K562 (cell line): Measurements from ENCODE around the gene RARA. TPM values are rescaled to one million over a fixed set of nuclear protein-coding genes. Genes with fewer than 3 reads are reported as not detected.

ENCODE experiments used
- CHD2 ChIP-seq: IDR thresholded peaks from 2 replicates; pipeline ENCODE4 v1.6.1; 2011; ENCODE audit warnings: low read depth, low read length
- ESRRA ChIP-seq: fragments of 450-650 bp; IDR thresholded peaks from 2 replicates; pipeline ENCODE4 v1.6.1; 2014; ENCODE audit warnings: low read depth, mild to moderate bottlenecking, moderate library complexity, borderline replicate concordance
- L3MBTL2 ChIP-seq: fragments of 450-650 bp; IDR thresholded peaks from 2 replicates; pipeline ENCODE4 v1.6.1; 2016; ENCODE audit warnings: mild to moderate bottlenecking, moderate library complexity
- NR2C2 ChIP-seq, 2 experiments: fragments of 200-800 bp in 1 of 2; sonication (Bioruptor generic) in 1 of 2; sonication (generic) in 1 of 2; formaldehyde crosslinking in 1 of 2; IDR thresholded peaks; 2 replicates each; pipeline versions ENCODE4 v1.6.1 to v1.8.0; 2016 to 2022; ENCODE audit warnings: mild to moderate bottlenecking in 1 of 2, missing compliant biosample characterization in 1 of 2, missing genetic modification characterization in 1 of 2, missing genetic modification reagents in 1 of 2
- XRCC5 ChIP-seq: fragments of 200-400 bp; formaldehyde crosslinking; IDR thresholded peaks from 2 replicates; pipeline ENCODE4 v1.6.1; 2017; ENCODE audit warnings: low read depth, mild to moderate bottlenecking, low read length
- YY1 ChIP-seq, 3 experiments: IDR thresholded peaks; 2 replicates each; pipeline ENCODE4 v1.6.1; 2011; ENCODE audit warnings: low read length in 2 of 3, mild to moderate bottlenecking in 2 of 3, moderate library complexity in 2 of 3, borderline replicate concordance in 1 of 3, control low read depth in 1 of 3, low read depth in 1 of 3; ENCODE audit not compliant: insufficient read depth in 3 of 3, insufficient replicate concordance in 2 of 3, control insufficient read depth in 1 of 3, insufficient read length in 1 of 3; ENCODE audit errors: extremely low read depth in 1 of 3
- polyA plus RNA-seq, 8 experiments: library from polyadenylated mRNA; depleted of rRNA in 4 of 8; stranded (reverse) in 5 of 8; unstranded in 3 of 8; fragments of >200 nt; fragmentation: Nextera tagmentation in 2 of 8; fragmentation: Illumina TruSeq in 1 of 8; extraction: Ambion mirVana in 2 of 8; extraction: Trizol in 1 of 8; gene quantifications; 2 replicates each; pipeline versions ENCODE4 v1.2.1 to v1.2.3, GENCODE V29; 2011 to 2014; ENCODE audit warnings: inconsistent platforms in 1 of 8, missing spikeins in 1 of 8
- total RNA-seq, 7 experiments: library from RNA; depleted of rRNA in 6 of 7; stranded (reverse); fragments of >200 nt in 6 of 7; fragmentation: Illumina TruSeq in 2 of 7; extraction: Trizol in 2 of 7; gene quantifications; 2 replicates each; pipeline versions ENCODE4 v1.2.1 to v1.2.3, GENCODE V29; 2011 to 2021; ENCODE audit warnings: low replicate concordance in 1 of 7
- TF ChIP-seq, protein P1 (sequence below): IDR thresholded peaks from 3 replicates; pipeline ENCODE4 v1.6.1; 2011; ENCODE audit warnings: borderline replicate concordance, mild to moderate bottlenecking, moderate library complexity; ENCODE audit not compliant: insufficient read length; ENCODE audit errors: extremely low read depth
- TF ChIP-seq, protein P2 (sequence below), 2 experiments: fragments of 450-650 bp in 1 of 2; sonication (generic) in 1 of 2; formaldehyde crosslinking in 1 of 2; IDR thresholded peaks; 2 replicates each; pipeline versions ENCODE4 v1.7.1 to v1.9.0; 2016 to 2022; ENCODE audit warnings: inconsistent platforms in 1 of 2, mild to moderate bottlenecking in 1 of 2, missing genetic modification reagents in 1 of 2

RARA gene
- total and polyA plus RNA-seq, 9 of the 15 experiments (the other 6 are each of a cell fraction or from before 2014, with no cell fraction given), result 0.10 to 28.0 (median 7.9) TPM

DNA sequence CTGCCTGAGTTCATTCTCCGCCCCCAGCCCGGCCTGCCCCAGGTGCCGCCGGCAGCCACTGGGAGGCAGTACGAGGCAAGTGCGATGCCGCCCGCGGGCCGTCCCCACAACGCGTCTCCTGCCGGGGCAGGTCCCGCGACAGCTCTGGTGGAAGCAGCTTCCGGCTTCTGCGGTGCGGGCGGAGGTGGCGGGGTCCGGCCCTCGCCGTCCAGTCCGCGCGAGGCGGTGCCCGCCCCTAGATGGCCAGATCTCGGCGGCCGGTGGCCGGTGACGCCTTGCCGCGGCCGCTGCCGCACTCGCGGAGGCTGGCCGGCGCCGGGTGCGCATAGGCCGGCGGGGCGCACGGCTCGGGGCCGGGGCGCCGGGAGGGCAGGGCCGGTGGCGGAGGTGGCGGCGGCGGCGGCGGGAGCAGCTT is 53.7 kb downstream of the RARA start (continued):
- TF ChIP-seq NR2C2 (CRISPR knock-in tag; IDR thresholded peaks at IDR 0.05) (no peak), NR2C2 (tag; IDR thresholded peaks at IDR 0.05) (peak; percentile 63; the same call in 1 of the 2 replicates), ESRRA (peak; percentile 53; the same call in 1 of the 2 replicates), L3MBTL2 (peak; percentile 95), YY1 (IDR thresholded peaks at IDR 0.05; ENCODE audit: borderline replicate concordance in 1 of 3, control insufficient read depth in 1 of 3, extremely low read depth in 1 of 3, insufficient read depth in 3 of 3, insufficient read length in 1 of 3, insufficient replicate concordance in 2 of 3, low read depth in 1 of 3, low read length in 2 of 3) (peak in 2 of 3 experiments; percentile 43 to 50), XRCC5 (peak; percentile 79; the same call in 1 of the 2 replicates), CHD2 (peak; percentile 90)
- TF ChIP-seq, protein P1, sequence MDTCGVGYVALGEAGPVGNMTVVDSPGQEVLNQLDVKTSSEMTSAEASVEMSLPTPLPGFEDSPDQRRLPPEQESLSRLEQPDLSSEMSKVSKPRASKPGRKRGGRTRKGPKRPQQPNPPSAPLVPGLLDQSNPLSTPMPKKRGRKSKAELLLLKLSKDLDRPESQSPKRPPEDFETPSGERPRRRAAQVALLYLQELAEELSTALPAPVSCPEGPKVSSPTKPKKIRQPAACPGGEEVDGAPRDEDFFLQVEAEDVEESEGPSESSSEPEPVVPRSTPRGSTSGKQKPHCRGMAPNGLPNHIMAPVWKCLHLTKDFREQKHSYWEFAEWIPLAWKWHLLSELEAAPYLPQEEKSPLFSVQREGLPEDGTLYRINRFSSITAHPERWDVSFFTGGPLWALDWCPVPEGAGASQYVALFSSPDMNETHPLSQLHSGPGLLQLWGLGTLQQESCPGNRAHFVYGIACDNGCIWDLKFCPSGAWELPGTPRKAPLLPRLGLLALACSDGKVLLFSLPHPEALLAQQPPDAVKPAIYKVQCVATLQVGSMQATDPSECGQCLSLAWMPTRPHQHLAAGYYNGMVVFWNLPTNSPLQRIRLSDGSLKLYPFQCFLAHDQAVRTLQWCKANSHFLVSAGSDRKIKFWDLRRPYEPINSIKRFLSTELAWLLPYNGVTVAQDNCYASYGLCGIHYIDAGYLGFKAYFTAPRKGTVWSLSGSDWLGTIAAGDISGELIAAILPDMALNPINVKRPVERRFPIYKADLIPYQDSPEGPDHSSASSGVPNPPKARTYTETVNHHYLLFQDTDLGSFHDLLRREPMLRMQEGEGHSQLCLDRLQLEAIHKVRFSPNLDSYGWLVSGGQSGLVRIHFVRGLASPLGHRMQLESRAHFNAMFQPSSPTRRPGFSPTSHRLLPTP, result no peak
- TF ChIP-seq, protein P2, sequence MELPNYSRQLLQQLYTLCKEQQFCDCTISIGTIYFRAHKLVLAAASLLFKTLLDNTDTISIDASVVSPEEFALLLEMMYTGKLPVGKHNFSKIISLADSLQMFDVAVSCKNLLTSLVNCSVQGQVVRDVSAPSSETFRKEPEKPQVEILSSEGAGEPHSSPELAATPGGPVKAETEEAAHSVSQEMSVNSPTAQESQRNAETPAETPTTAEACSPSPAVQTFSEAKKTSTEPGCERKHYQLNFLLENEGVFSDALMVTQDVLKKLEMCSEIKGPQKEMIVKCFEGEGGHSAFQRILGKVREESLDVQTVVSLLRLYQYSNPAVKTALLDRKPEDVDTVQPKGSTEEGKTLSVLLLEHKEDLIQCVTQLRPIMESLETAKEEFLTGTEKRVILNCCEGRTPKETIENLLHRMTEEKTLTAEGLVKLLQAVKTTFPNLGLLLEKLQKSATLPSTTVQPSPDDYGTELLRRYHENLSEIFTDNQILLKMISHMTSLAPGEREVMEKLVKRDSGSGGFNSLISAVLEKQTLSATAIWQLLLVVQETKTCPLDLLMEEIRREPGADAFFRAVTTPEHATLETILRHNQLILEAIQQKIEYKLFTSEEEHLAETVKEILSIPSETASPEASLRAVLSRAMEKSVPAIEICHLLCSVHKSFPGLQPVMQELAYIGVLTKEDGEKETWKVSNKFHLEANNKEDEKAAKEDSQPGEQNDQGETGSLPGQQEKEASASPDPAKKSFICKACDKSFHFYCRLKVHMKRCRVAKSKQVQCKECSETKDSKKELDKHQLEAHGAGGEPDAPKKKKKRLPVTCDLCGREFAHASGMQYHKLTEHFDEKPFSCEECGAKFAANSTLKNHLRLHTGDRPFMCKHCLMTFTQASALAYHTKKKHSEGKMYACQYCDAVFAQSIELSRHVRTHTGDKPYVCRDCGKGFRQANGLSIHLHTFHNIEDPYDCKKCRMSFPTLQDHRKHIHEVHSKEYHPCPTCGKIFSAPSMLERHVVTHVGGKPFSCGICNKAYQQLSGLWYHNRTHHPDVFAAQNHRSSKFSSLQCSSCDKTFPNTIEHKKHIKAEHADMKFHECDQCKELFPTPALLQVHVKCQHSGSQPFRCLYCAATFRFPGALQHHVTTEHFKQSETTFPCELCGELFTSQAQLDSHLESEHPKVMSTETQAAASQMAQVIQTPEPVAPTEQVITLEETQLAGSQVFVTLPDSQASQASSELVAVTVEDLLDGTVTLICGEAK (IDR thresholded peaks at IDR 0.05), result peak; percentile 48
- TF ChIP-seq, protein P2 (CRISPR knock-in tag; IDR thresholded peaks at IDR 0.05), result no peak
